HepG2 (cell line): Measurements from ENCODE around the gene PEAK1.

Experiments
- DPF2 ChIP-seq: sonication (generic); formaldehyde crosslinking; IDR thresholded peaks from 2 replicates; pipeline ENCODE4 v1.4.0; 2020; ENCODE audit warnings: mild to moderate bottlenecking, low read depth, missing genetic modification reagents, borderline replicate concordance
- EZH2 ChIP-seq: conservative IDR thresholded peaks from 2 replicates; pipeline ENCODE4 v1.6.1; 2012; ENCODE audit warnings: mild to moderate bottlenecking, low read depth, low read length, moderate library complexity
- HCFC1 ChIP-seq: fragments of 150-350 bp; IDR thresholded peaks from 2 replicates; pipeline ENCODE4 v1.6.1; 2014; ENCODE audit warnings: low read depth, low read length
- HMG20B ChIP-seq: conservative IDR thresholded peaks from 2 replicates; pipeline ENCODE4 v1.6.1; 2016; ENCODE audit warnings: missing genetic modification reagents, missing compliant biosample characterization
- POLR2AphosphoS5 ChIP-seq: IDR thresholded peaks from 2 replicates; pipeline ENCODE4 v1.6.1; 2012; ENCODE audit warnings: low read depth, low read length
- SMC3 ChIP-seq: IDR thresholded peaks from 2 replicates; pipeline ENCODE4 v1.6.1; 2011; ENCODE audit warnings: low read length, improper control_type of control experiment
- TBP ChIP-seq: sonication (generic); formaldehyde crosslinking; IDR thresholded peaks from 2 replicates; pipeline ENCODE4 v1.5.0; 2020; ENCODE audit warnings: missing genetic modification reagents
- ZIK1 ChIP-seq: sonication (generic); formaldehyde crosslinking; IDR thresholded peaks from 2 replicates; pipeline ENCODE4 v1.5.0; 2020; ENCODE audit warnings: mild to moderate bottlenecking, low read depth, missing genetic modification reagents, borderline replicate concordance
- ZNF557 ChIP-seq: sonication (generic); formaldehyde crosslinking; IDR thresholded peaks from 2 replicates; pipeline ENCODE4 v1.4.0; 2020; ENCODE audit warnings: missing genetic modification reagents
- ZSCAN29 ChIP-seq: sonication (generic); formaldehyde crosslinking; conservative IDR thresholded peaks from 2 replicates; pipeline ENCODE4 v1.4.0; 2020; ENCODE audit warnings: mild to moderate bottlenecking, missing genetic modification reagents
- TF ChIP-seq, protein P1 (sequence below): sonication (generic); formaldehyde crosslinking; IDR thresholded peaks from 2 replicates; pipeline ENCODE4 v1.4.0; 2020; ENCODE audit warnings: low read depth, missing genetic modification reagents
- TF ChIP-seq, protein P2 (sequence below): sonication (generic); formaldehyde crosslinking; IDR thresholded peaks from 2 replicates; pipeline ENCODE4 v1.5.0; 2020; ENCODE audit warnings: mild to moderate bottlenecking, missing genetic modification reagents, moderate library complexity
- TF ChIP-seq, protein P3 (sequence below): sonication (generic); formaldehyde crosslinking; IDR thresholded peaks from 2 replicates; pipeline ENCODE4 v1.5.1; 2020; ENCODE audit warnings: missing genetic modification reagents, mild to moderate bottlenecking, borderline replicate concordance
- TF ChIP-seq, protein P4 (sequence below): conservative IDR thresholded peaks from 2 replicates; pipeline ENCODE4 v1.6.1; 2018; ENCODE audit warnings: missing genetic modification reagents

DNA sequence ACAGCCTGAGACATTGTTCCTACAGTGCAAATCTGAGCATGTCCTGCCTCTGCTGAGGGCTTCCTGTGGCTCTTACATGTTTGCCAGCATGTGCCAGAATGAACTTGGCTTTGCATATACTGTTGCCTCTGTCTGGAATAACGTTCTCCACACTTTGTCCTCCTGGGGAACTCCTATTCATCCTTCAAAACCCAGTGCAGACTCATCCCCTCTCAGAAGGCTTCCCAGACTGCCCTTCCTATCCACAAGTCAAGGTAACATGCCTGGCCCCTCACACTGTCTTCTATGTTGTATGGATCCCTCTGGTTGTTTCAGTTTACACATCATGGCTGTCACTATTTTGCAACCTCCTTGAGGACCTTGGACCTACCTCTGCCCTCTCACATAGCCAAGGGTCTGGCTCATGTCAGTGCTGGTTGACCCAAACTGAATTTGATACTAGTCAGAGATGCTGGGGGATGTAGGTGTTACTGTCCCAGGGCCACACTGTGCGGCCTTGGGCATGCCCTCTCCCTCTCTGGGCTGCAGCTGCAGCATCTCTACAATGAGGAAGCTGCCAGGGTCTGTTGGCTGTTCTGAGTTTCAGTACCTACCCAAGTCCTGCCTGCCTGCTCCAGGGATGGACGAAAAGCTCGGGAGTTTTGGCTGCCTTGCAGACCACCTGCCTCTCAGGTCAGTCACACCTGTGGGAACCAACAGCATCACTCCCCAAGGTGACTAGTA is 320.0 kb downstream of the PEAK1 start:
- no peak for TF ChIP-seq EZH2
- TF ChIP-seq POLR2AphosphoS5: no peak
- no peak for TF ChIP-seq ZIK1
- TF ChIP-seq TBP (CRISPR knock-in tag): no peak
- no peak for TF ChIP-seq HMG20B (CRISPR knock-in tag)
- TF ChIP-seq, protein P1, sequence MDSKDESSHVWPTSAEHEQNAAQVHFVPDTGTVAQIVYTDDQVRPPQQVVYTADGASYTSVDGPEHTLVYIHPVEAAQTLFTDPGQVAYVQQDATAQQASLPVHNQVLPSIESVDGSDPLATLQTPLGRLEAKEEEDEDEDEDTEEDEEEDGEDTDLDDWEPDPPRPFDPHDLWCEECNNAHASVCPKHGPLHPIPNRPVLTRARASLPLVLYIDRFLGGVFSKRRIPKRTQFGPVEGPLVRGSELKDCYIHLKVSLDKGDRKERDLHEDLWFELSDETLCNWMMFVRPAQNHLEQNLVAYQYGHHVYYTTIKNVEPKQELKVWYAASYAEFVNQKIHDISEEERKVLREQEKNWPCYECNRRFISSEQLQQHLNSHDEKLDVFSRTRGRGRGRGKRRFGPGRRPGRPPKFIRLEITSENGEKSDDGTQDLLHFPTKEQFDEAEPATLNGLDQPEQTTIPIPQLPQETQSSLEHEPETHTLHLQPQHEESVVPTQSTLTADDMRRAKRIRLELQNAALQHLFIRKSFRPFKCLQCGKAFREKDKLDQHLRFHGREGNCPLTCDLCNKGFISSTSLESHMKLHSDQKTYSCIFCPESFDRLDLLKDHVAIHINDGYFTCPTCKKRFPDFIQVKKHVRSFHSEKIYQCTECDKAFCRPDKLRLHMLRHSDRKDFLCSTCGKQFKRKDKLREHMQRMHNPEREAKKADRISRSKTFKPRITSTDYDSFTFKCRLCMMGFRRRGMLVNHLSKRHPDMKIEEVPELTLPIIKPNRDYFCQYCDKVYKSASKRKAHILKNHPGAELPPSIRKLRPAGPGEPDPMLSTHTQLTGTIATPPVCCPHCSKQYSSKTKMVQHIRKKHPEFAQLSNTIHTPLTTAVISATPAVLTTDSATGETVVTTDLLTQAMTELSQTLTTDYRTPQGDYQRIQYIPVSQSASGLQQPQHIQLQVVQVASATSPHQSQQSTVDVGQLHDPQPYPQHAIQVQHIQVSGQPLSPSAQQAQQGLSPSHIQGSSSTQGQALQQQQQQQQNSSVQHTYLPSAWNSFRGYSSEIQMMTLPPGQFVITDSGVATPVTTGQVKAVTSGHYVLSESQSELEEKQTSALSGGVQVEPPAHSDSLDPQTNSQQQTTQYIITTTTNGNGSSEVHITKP (CRISPR knock-in tag): no peak
- TF ChIP-seq, protein P2, sequence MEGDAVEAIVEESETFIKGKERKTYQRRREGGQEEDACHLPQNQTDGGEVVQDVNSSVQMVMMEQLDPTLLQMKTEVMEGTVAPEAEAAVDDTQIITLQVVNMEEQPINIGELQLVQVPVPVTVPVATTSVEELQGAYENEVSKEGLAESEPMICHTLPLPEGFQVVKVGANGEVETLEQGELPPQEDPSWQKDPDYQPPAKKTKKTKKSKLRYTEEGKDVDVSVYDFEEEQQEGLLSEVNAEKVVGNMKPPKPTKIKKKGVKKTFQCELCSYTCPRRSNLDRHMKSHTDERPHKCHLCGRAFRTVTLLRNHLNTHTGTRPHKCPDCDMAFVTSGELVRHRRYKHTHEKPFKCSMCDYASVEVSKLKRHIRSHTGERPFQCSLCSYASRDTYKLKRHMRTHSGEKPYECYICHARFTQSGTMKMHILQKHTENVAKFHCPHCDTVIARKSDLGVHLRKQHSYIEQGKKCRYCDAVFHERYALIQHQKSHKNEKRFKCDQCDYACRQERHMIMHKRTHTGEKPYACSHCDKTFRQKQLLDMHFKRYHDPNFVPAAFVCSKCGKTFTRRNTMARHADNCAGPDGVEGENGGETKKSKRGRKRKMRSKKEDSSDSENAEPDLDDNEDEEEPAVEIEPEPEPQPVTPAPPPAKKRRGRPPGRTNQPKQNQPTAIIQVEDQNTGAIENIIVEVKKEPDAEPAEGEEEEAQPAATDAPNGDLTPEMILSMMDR (CRISPR knock-in tag): no peak
- TF ChIP-seq DPF2 (CRISPR knock-in tag): no peak
- TF ChIP-seq, protein P3, sequence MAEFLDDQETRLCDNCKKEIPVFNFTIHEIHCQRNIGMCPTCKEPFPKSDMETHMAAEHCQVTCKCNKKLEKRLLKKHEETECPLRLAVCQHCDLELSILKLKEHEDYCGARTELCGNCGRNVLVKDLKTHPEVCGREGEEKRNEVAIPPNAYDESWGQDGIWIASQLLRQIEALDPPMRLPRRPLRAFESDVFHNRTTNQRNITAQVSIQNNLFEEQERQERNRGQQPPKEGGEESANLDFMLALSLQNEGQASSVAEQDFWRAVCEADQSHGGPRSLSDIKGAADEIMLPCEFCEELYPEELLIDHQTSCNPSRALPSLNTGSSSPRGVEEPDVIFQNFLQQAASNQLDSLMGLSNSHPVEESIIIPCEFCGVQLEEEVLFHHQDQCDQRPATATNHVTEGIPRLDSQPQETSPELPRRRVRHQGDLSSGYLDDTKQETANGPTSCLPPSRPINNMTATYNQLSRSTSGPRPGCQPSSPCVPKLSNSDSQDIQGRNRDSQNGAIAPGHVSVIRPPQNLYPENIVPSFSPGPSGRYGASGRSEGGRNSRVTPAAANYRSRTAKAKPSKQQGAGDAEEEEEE (CRISPR knock-in tag): no peak
- no peak for TF ChIP-seq SMC3
- TF ChIP-seq ZSCAN29 (CRISPR knock-in tag): no peak
- no peak for TF ChIP-seq HCFC1
- TF ChIP-seq, protein P4, sequence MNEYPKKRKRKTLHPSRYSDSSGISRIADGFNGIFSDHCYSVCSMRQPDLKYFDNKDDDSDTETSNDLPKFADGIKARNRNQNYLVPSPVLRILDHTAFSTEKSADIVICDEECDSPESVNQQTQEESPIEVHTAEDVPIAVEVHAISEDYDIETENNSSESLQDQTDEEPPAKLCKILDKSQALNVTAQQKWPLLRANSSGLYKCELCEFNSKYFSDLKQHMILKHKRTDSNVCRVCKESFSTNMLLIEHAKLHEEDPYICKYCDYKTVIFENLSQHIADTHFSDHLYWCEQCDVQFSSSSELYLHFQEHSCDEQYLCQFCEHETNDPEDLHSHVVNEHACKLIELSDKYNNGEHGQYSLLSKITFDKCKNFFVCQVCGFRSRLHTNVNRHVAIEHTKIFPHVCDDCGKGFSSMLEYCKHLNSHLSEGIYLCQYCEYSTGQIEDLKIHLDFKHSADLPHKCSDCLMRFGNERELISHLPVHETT (CRISPR knock-in tag): no peak
- no peak for TF ChIP-seq ZNF557 (CRISPR knock-in tag)
